ENCODE measurements around the gene ENTPD2.

The ENTPD2 gene

GRCh38 chr9:137044502-137045177 is 9.2 kb downstream of the ENTPD2 start:
- WGBS (ENCODE audit: extremely low coverage, insufficient coverage, low lambda C conversion rate): no CpG with 5 or more reads among the region's 18 CpGs
- Histone ChIP-seq H3K4me1 (ENCODE audit: control insufficient read depth, low read depth, low read length) (no peaks in the 10 kb centered on the region), H2BK5ac (ENCODE audit: low read length) (no peak overlapping the region), H3K4me2 (ENCODE audit: low read length) (no peak overlapping the region), H3K18ac (ENCODE audit: low read length) (no peak overlapping the region), H3K9ac (ENCODE audit: low read length) (no peak overlapping the region), H4K5ac (ENCODE audit: low read length) (no peak overlapping the region), H2BK15ac (replicated peaks; ENCODE audit: low read depth) (no peak overlapping the region), H3K27ac (ENCODE audit: low read depth, low read length) (no peak overlapping the region), H2AK5ac (ENCODE audit: low read length) (no peak overlapping the region), H3K23ac (ENCODE audit: low read length) (no peak overlapping the region), H3K79me1 (ENCODE audit: low read length) (no peaks in the 10 kb centered on the region), H3K4me3 (ENCODE audit: low read length) (no peak overlapping the region), H3K56ac (ENCODE audit: low read length) (no peak overlapping the region), H3K4ac (ENCODE audit: low read depth, low read length) (no peak overlapping the region), H2BK120ac (ENCODE audit: low read depth, low read length) (no peak overlapping the region), H3K79me2 (ENCODE audit: control insufficient read depth, insufficient read depth, low read length) (no peaks in the 10 kb centered on the region), H3K36me3 (ENCODE audit: control insufficient read depth, insufficient read depth, low read length) (no peaks in the 10 kb centered on the region), H3K27me3 (ENCODE audit: insufficient read depth, low read length, poor library complexity) (peaks cover 7% of the 10 kb centered on the region), H4K8ac (ENCODE audit: low read depth, low read length) (no peak overlapping the region)
- DNase-seq: no peak

- Histone ChIP-seq H3K36me3 (ENCODE audit: control insufficient read depth, insufficient read depth, low read length) (no peaks in the 10 kb centered on the region), H2BK120ac (ENCODE audit: low read depth, low read length) (no peak overlapping the region), H3K27me3 (ENCODE audit: insufficient read depth, low read length, poor library complexity) (peaks cover 7% of the 10 kb centered on the region), H3K4me2 (ENCODE audit: low read length) (no peak overlapping the region), H4K8ac (ENCODE audit: low read depth, low read length) (no peak overlapping the region), H3K18ac (ENCODE audit: low read length) (no peak overlapping the region), H3K79me2 (ENCODE audit: control insufficient read depth, insufficient read depth, low read length) (no peaks in the 10 kb centered on the region), H3K27ac (ENCODE audit: low read depth, low read length) (no peak overlapping the region), H3K4me3 (ENCODE audit: low read length) (no peak overlapping the region), H3K4me1 (ENCODE audit: control insufficient read depth, low read depth, low read length) (no peaks in the 10 kb centered on the region), H4K5ac (ENCODE audit: low read length) (no peak overlapping the region), H2BK5ac (ENCODE audit: low read length) (no peak overlapping the region), H2BK15ac (replicated peaks; ENCODE audit: low read depth) (no peak overlapping the region), H3K23ac (ENCODE audit: low read length) (no peak overlapping the region), H2AK5ac (ENCODE audit: low read length) (no peak overlapping the region), H3K56ac (ENCODE audit: low read length) (no peak overlapping the region), H3K79me1 (ENCODE audit: low read length) (no peaks in the 10 kb centered on the region), H3K4ac (ENCODE audit: low read depth, low read length) (no peak overlapping the region), H3K9ac (ENCODE audit: low read length) (no peak overlapping the region)
- no CpG with 5 or more reads among the region's 12 CpGs for WGBS (ENCODE audit: extremely low coverage, insufficient coverage, low lambda C conversion rate)
- no peak for DNase-seq
Observed at GRCh38 chr9:137044037-137044436, 9.8 kb downstream of the ENTPD2 start.

DNA sequence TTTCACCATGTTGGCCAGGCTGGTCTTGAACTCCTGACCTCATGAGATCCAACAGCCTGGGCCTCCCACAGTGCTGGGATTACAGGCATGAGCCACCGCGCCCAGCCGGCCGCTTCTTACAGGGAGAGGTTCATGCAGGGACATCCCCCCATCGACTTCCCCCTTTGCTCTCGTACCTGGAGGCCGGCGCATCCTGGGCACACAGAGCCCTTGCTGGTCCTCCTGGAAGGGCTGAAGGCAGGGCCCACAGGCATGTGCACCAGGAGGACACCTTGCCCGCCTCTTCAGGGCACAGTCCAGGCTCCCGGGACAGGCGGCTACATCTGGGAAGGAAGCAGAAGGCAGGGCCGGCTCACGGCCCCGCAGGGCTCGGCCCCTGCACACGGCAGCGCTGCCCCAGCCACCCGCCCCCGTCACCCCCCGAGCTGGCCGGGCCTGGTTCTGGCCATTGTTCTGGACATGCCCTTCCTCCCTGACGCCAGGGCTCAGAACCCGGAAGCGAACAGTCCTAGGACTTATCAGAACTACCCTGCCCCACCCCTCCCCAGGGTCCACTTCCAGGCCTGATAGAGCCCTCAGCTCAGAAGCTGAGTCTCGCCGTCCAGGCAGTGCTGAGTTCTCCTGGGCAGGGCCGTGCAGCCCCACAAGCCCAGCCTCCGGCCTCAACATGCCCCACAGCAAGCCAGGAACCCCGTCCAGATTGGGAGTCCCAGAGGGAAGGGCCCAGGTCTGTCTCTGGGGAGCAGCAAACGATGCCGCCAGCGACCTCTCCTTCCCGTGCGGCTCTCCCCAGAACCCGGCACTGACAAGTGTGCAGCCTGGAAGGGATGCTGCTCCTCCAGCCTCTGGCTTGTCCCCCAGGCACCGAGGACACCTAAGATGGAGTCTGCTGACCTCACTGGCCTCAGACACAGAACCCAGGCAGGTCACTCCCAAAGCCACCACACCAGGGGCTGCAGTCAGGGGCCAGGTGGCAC is 10.8 kb downstream of the ENTPD2 start:
- no peak overlapping the region for H2BK120ac ChIP-seq (ENCODE audit: low read depth, low read length)
- H4K8ac ChIP-seq (ENCODE audit: low read depth, low read length): no peak overlapping the region
- H3K27ac ChIP-seq (ENCODE audit: low read depth, low read length): no peak overlapping the region
- H3K4me1 ChIP-seq (ENCODE audit: control insufficient read depth, low read depth, low read length): no peaks in the 10 kb centered on the region
- DNase-seq: no peak
- H3K4ac ChIP-seq (ENCODE audit: low read depth, low read length): no peak overlapping the region
- no peak overlapping the region for H4K5ac ChIP-seq (ENCODE audit: low read length)
- H2AK5ac ChIP-seq (ENCODE audit: low read length): no peak overlapping the region
- peaks cover 7% of the 10 kb centered on the region for H3K27me3 ChIP-seq (ENCODE audit: insufficient read depth, low read length, poor library complexity)
- no peak overlapping the region for H2BK5ac ChIP-seq (ENCODE audit: low read length)
- no peak overlapping the region for H3K18ac ChIP-seq (ENCODE audit: low read length)
- H2BK15ac ChIP-seq (replicated peaks; ENCODE audit: low read depth): no peak overlapping the region
- H3K36me3 ChIP-seq (ENCODE audit: control insufficient read depth, insufficient read depth, low read length): no peaks in the 10 kb centered on the region
- no peaks in the 10 kb centered on the region for H3K79me2 ChIP-seq (ENCODE audit: control insufficient read depth, insufficient read depth, low read length)
- H3K79me1 ChIP-seq (ENCODE audit: low read length): no peaks in the 10 kb centered on the region
- H3K9ac ChIP-seq (ENCODE audit: low read length): no peak overlapping the region
- no peak overlapping the region for H3K4me3 ChIP-seq (ENCODE audit: low read length)
- H3K56ac ChIP-seq (ENCODE audit: low read length): no peak overlapping the region
- no CpG with 5 or more reads among the region's 36 CpGs for WGBS (ENCODE audit: extremely low coverage, insufficient coverage, low lambda C conversion rate)
- no peak overlapping the region for H3K4me2 ChIP-seq (ENCODE audit: low read length)
- no peak overlapping the region for H3K23ac ChIP-seq (ENCODE audit: low read length)

- H3K4me1 ChIP-seq (ENCODE audit: control insufficient read depth, low read depth, low read length): no peaks in the 10 kb centered on the region
- no peak overlapping the region for H3K18ac ChIP-seq (ENCODE audit: low read length)
- no peak for DNase-seq
- no peak overlapping the region for H3K4me3 ChIP-seq (ENCODE audit: low read length)
- no peak overlapping the region for H3K23ac ChIP-seq (ENCODE audit: low read length)
- H3K36me3 ChIP-seq (ENCODE audit: control insufficient read depth, insufficient read depth, low read length): no peaks in the 10 kb centered on the region
- no peak overlapping the region for H4K8ac ChIP-seq (ENCODE audit: low read depth, low read length)
- H3K79me1 ChIP-seq (ENCODE audit: low read length): no peaks in the 10 kb centered on the region
- no peak overlapping the region for H3K4ac ChIP-seq (ENCODE audit: low read depth, low read length)
- H3K27ac ChIP-seq (ENCODE audit: low read depth, low read length): no peak overlapping the region
- no peak overlapping the region for H2BK15ac ChIP-seq (replicated peaks; ENCODE audit: low read depth)
- no peak overlapping the region for H4K5ac ChIP-seq (ENCODE audit: low read length)
- H3K4me2 ChIP-seq (ENCODE audit: low read length): no peak overlapping the region
- peaks cover 7% of the 10 kb centered on the region for H3K27me3 ChIP-seq (ENCODE audit: insufficient read depth, low read length, poor library complexity)
- H3K56ac ChIP-seq (ENCODE audit: low read length): no peak overlapping the region
- no CpG with 5 or more reads among the region's 16 CpGs for WGBS (ENCODE audit: extremely low coverage, insufficient coverage, low lambda C conversion rate)
- no peaks in the 10 kb centered on the region for H3K79me2 ChIP-seq (ENCODE audit: control insufficient read depth, insufficient read depth, low read length)
- H3K9ac ChIP-seq (ENCODE audit: low read length): no peak overlapping the region
- no peak overlapping the region for H2AK5ac ChIP-seq (ENCODE audit: low read length)
- H2BK5ac ChIP-seq (ENCODE audit: low read length): no peak overlapping the region
- no peak overlapping the region for H2BK120ac ChIP-seq (ENCODE audit: low read depth, low read length)
Observed at GRCh38 chr9:137041124-137041523, 12.7 kb downstream of the ENTPD2 start.

GRCh38 chr9:137040568-137040967 is 13.3 kb downstream of the ENTPD2 start:
- Histone ChIP-seq H3K23ac (ENCODE audit: low read length) (no peak overlapping the region), H2BK15ac (replicated peaks; ENCODE audit: low read depth) (no peak overlapping the region), H3K56ac (ENCODE audit: low read length) (no peak overlapping the region), H3K36me3 (ENCODE audit: control insufficient read depth, insufficient read depth, low read length) (no peaks in the 10 kb centered on the region), H3K4ac (ENCODE audit: low read depth, low read length) (no peak overlapping the region), H3K4me2 (ENCODE audit: low read length) (no peak overlapping the region), H3K18ac (ENCODE audit: low read length) (no peak overlapping the region), H2AK5ac (ENCODE audit: low read length) (no peak overlapping the region), H2BK5ac (ENCODE audit: low read length) (no peak overlapping the region), H3K27me3 (ENCODE audit: insufficient read depth, low read length, poor library complexity) (peaks cover 7% of the 10 kb centered on the region), H3K27ac (ENCODE audit: low read depth, low read length) (no peak overlapping the region), H4K8ac (ENCODE audit: low read depth, low read length) (no peak overlapping the region), H2BK120ac (ENCODE audit: low read depth, low read length) (no peak overlapping the region), H3K9ac (ENCODE audit: low read length) (no peak overlapping the region), H4K5ac (ENCODE audit: low read length) (no peak overlapping the region), H3K4me1 (ENCODE audit: control insufficient read depth, low read depth, low read length) (no peaks in the 10 kb centered on the region), H3K79me2 (ENCODE audit: control insufficient read depth, insufficient read depth, low read length) (no peaks in the 10 kb centered on the region), H3K79me1 (ENCODE audit: low read length) (no peaks in the 10 kb centered on the region), H3K4me3 (ENCODE audit: low read length) (no peak overlapping the region)
- no CpG with 5 or more reads among the region's 23 CpGs for WGBS (ENCODE audit: extremely low coverage, insufficient coverage, low lambda C conversion rate)
- DNase-seq: no peak
